ENCODE data around the gene ARVCF.

The ARVCF gene

GRCh38 chr22:20034143-20034542 lies 17.5 kb upstream of the ARVCF start:
- no peak overlapping the region for H3K9ac ChIP-seq (ENCODE audit: low read length)
- no peak overlapping the region for H3K4me2 ChIP-seq (ENCODE audit: low read length)
- H3K79me2 ChIP-seq (ENCODE audit: control insufficient read depth, insufficient read depth, low read length, poor library complexity) = no peaks in the 10 kb centered on the region
- H4K12ac ChIP-seq (ENCODE audit: low read depth, low read length) = no peak overlapping the region
- no peak overlapping the region for H4K91ac ChIP-seq (ENCODE audit: low read depth, low read length)
- H3K4me3 ChIP-seq (ENCODE audit: low read depth, low read length) = no peak overlapping the region
- no peak overlapping the region for H2AK5ac ChIP-seq (ENCODE audit: low read length)
- no peak overlapping the region for H3K18ac ChIP-seq (ENCODE audit: low read length)
- peak; percentile 13 to 42 for DNase-seq
- H3K27me3 ChIP-seq (ENCODE audit: insufficient read depth, low read length) = no peaks in the 10 kb centered on the region
- H3K4ac ChIP-seq (ENCODE audit: low read depth, low read length) = no peak overlapping the region
- no peak overlapping the region for H4K8ac ChIP-seq (ENCODE audit: low read depth, low read length)
- no peak overlapping the region for H3K14ac ChIP-seq (ENCODE audit: low read length)
- no peak overlapping the region for H2AFZ ChIP-seq (ENCODE audit: insufficient read depth, low read length, poor library complexity)
- no peaks in the 10 kb centered on the region for H3K79me1 ChIP-seq (ENCODE audit: low read length)
- H3K9me3 ChIP-seq (ENCODE audit: insufficient read depth, low read depth, low read length) = peaks cover 3% of the 10 kb centered on the region
- H2BK120ac ChIP-seq (ENCODE audit: insufficient read depth, low read length, poor library complexity) = no peak overlapping the region
- no peak overlapping the region for H3K23ac ChIP-seq (ENCODE audit: low read length)
- no peak overlapping the region for H2BK5ac ChIP-seq (ENCODE audit: low read depth, low read length, poor library complexity)
- no peaks in the 10 kb centered on the region for H3K4me1 ChIP-seq (ENCODE audit: control insufficient read depth in 1 of 2, insufficient read depth in 2 of 2, low read length in 2 of 2)
- no peak overlapping the region for H2BK12ac ChIP-seq (ENCODE audit: low read length)
- WGBS (ENCODE audit: extremely low coverage, insufficient coverage, insufficient read length) = no CpG with 5 or more reads among the region's 5 CpGs
- peaks cover 16% of the 10 kb centered on the region in 2 experiments for H3K36me3 ChIP-seq (ENCODE audit: control insufficient read depth in 1 of 2, insufficient read depth in 2 of 2, low read length in 2 of 2)
- no peak overlapping the region for H3K27ac ChIP-seq (ENCODE audit: low read depth, low read length)

DNA sequence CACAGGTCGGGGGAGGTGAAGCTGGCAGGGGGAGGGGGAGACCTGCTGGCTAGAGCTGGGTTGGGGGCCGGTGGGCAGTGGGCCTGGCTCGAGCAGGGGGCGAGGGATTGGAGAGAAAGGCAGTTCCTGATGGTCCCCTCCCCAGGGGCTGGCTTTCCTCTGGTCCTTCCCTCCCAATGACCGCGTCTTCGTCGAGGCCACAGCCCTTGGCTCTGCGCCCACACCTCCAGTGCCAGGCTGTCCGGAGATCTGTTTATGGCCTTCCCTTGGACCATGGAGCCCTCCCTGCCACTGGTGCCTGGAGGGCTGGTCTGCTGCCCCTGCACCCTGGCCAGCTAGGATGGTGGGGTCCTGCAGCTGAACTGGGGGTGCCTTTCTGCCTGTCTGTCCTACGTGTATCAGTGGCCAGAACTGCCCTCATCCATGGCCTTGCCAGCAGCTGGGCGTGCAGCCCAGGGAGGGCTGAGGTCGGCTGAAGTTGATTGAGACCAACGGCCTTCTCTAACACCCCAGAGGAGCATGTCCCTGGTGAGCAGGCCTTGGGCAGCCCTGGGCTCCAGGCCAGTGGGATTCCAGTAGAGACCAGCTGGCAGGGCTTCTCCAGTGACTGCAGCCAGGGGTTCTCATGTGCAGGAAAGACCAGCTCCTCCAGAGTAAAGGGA lies 16.6 kb upstream of the ARVCF start:
- Histone ChIP-seq H3K36me3 (ENCODE audit: control insufficient read depth in 1 of 2, insufficient read depth in 2 of 2, low read length in 2 of 2) (peaks cover 11 to 16% of the 10 kb centered on the region in 2 experiments), H3K4me2 (ENCODE audit: low read length) (no peak overlapping the region), H3K23ac (ENCODE audit: low read length) (no peak overlapping the region), H3K27ac (ENCODE audit: low read depth, low read length) (no peak overlapping the region), H3K14ac (ENCODE audit: low read length) (no peak overlapping the region), H2BK5ac (ENCODE audit: low read depth, low read length, poor library complexity) (no peak overlapping the region), H3K18ac (ENCODE audit: low read length) (no peak overlapping the region), H4K91ac (ENCODE audit: low read depth, low read length) (no peak overlapping the region), H4K8ac (ENCODE audit: low read depth, low read length) (no peak overlapping the region), H3K79me1 (ENCODE audit: low read length) (no peaks in the 10 kb centered on the region), H3K27me3 (ENCODE audit: insufficient read depth, low read length) (no peaks in the 10 kb centered on the region), H3K9me3 (ENCODE audit: insufficient read depth, low read depth, low read length) (peaks cover 3% of the 10 kb centered on the region), H3K4ac (ENCODE audit: low read depth, low read length) (no peak overlapping the region), H4K12ac (ENCODE audit: low read depth, low read length) (no peak overlapping the region), H2AFZ (ENCODE audit: insufficient read depth, low read length, poor library complexity) (no peak overlapping the region), H3K79me2 (ENCODE audit: control insufficient read depth, insufficient read depth, low read length, poor library complexity) (no peaks in the 10 kb centered on the region), H2BK120ac (ENCODE audit: insufficient read depth, low read length, poor library complexity) (no peak overlapping the region), H3K4me3 (ENCODE audit: low read depth, low read length) (no peak overlapping the region), H3K4me1 (ENCODE audit: control insufficient read depth in 1 of 2, insufficient read depth in 2 of 2, low read length in 2 of 2) (no peaks in the 10 kb centered on the region), H2BK12ac (ENCODE audit: low read length) (no peak overlapping the region), H3K9ac (ENCODE audit: low read length) (no peak overlapping the region), H2AK5ac (ENCODE audit: low read length) (no peak overlapping the region)
- DNase-seq = no peak
- no CpG with 5 or more reads among the region's 14 CpGs for WGBS (ENCODE audit: extremely low coverage, insufficient coverage, insufficient read length)

DNA sequence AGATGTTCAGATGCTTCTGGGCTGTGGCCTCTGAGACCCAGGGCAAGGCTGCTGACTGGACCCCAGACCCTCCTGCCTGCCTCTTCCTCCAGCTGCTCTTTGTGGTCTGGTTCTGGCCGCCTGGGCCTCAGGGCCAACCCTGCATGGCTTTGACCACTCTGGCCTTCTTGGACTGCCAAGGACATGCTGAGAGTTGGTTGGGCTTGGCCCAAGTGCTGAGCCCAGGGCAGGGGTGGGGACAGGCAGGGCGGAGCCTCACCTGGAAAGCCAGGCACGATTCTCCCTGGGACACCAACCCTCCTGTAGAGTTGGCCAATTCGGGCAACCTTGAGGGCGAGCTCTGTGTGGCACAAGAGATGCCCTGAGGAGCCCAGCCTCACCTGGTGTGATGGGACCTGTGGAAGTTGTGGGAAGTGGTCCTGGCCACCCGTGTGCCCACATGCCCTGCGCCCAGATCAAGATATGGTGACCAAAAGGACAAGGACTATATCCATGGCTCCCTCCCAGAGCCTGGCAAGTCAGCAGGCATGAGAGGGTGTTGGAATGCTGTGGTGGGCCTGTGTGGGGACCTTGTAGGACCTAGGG lies 15.9 kb upstream of the ARVCF start:
- WGBS (ENCODE audit: extremely low coverage, insufficient coverage, insufficient read length) = no CpG with 5 or more reads among the region's 7 CpGs
- no peak overlapping the region for H2BK120ac ChIP-seq (ENCODE audit: insufficient read depth, low read length, poor library complexity)

GRCh38 chr22:20031732-20032406 lies 15.2 kb upstream of the ARVCF start:
- Histone ChIP-seq H2AK5ac (ENCODE audit: low read length) (no peak overlapping the region), H3K36me3 (ENCODE audit: control insufficient read depth in 1 of 2, insufficient read depth in 2 of 2, low read length in 2 of 2) (peaks cover 11 to 13% of the 10 kb centered on the region in 2 experiments), H3K14ac (ENCODE audit: low read length) (no peak overlapping the region), H2BK12ac (ENCODE audit: low read length) (no peak overlapping the region), H3K27me3 (ENCODE audit: insufficient read depth, low read length) (no peaks in the 10 kb centered on the region), H2AFZ (ENCODE audit: insufficient read depth, low read length, poor library complexity) (no peak overlapping the region), H4K8ac (ENCODE audit: low read depth, low read length) (no peak overlapping the region), H3K4me1 (ENCODE audit: control insufficient read depth in 1 of 2, insufficient read depth in 2 of 2, low read length in 2 of 2) (no peaks in the 10 kb centered on the region), H3K79me1 (ENCODE audit: low read length) (no peaks in the 10 kb centered on the region), H4K12ac (ENCODE audit: low read depth, low read length) (no peak overlapping the region), H3K27ac (ENCODE audit: low read depth, low read length) (no peak overlapping the region), H2BK120ac (ENCODE audit: insufficient read depth, low read length, poor library complexity) (no peak overlapping the region), H4K91ac (ENCODE audit: low read depth, low read length) (no peak overlapping the region), H3K4me3 (ENCODE audit: low read depth, low read length) (no peak overlapping the region), H3K9ac (ENCODE audit: low read length) (no peak overlapping the region), H2BK5ac (ENCODE audit: low read depth, low read length, poor library complexity) (no peak overlapping the region), H3K79me2 (ENCODE audit: control insufficient read depth, insufficient read depth, low read length, poor library complexity) (no peaks in the 10 kb centered on the region), H3K4me2 (ENCODE audit: low read length) (no peak overlapping the region), H3K4ac (ENCODE audit: low read depth, low read length) (no peak overlapping the region), H3K18ac (ENCODE audit: low read length) (no peak overlapping the region), H3K9me3 (ENCODE audit: insufficient read depth, low read depth, low read length) (peaks cover 7% of the 10 kb centered on the region), H3K23ac (ENCODE audit: low read length) (no peak overlapping the region)
- no CpG with 5 or more reads among the region's 16 CpGs for WGBS (ENCODE audit: extremely low coverage, insufficient coverage, insufficient read length)
- DNase-seq = no peak

More for the DNA sequence above, 15.9 kb upstream of the ARVCF start:
- Histone ChIP-seq H2BK12ac (ENCODE audit: low read length) (no peak overlapping the region), H3K27ac (ENCODE audit: low read depth, low read length) (no peak overlapping the region), H3K79me2 (ENCODE audit: control insufficient read depth, insufficient read depth, low read length, poor library complexity) (no peaks in the 10 kb centered on the region), H3K36me3 (ENCODE audit: control insufficient read depth in 1 of 2, insufficient read depth in 2 of 2, low read length in 2 of 2) (peaks cover 11 to 15% of the 10 kb centered on the region in 2 experiments), H3K23ac (ENCODE audit: low read length) (no peak overlapping the region), H3K4ac (ENCODE audit: low read depth, low read length) (no peak overlapping the region), H2BK5ac (ENCODE audit: low read depth, low read length, poor library complexity) (no peak overlapping the region), H2AK5ac (ENCODE audit: low read length) (no peak overlapping the region), H3K18ac (ENCODE audit: low read length) (no peak overlapping the region), H4K91ac (ENCODE audit: low read depth, low read length) (no peak overlapping the region), H2AFZ (ENCODE audit: insufficient read depth, low read length, poor library complexity) (no peak overlapping the region), H3K4me1 (ENCODE audit: control insufficient read depth in 1 of 2, insufficient read depth in 2 of 2, low read length in 2 of 2) (no peaks in the 10 kb centered on the region), H4K12ac (ENCODE audit: low read depth, low read length) (no peak overlapping the region), H3K9me3 (ENCODE audit: insufficient read depth, low read depth, low read length) (peaks cover 3% of the 10 kb centered on the region), H3K27me3 (ENCODE audit: insufficient read depth, low read length) (no peaks in the 10 kb centered on the region), H3K4me3 (ENCODE audit: low read depth, low read length) (no peak overlapping the region), H3K79me1 (ENCODE audit: low read length) (no peaks in the 10 kb centered on the region), H3K14ac (ENCODE audit: low read length) (no peak overlapping the region), H3K9ac (ENCODE audit: low read length) (no peak overlapping the region), H4K8ac (ENCODE audit: low read depth, low read length) (no peak overlapping the region), H3K4me2 (ENCODE audit: low read length) (no peak overlapping the region)
- DNase-seq = no peak
